PFSK-1 (cell line): Measurements from ENCODE around the gene ZEB1.

ENCODE experiments used
- FOXP2 ChIP-seq: optimal IDR thresholded peaks from 2 replicates; pipeline ENCODE3; 2011; ENCODE audit warnings: borderline replicate concordance, control low read depth, inconsistent platforms; ENCODE audit not compliant: insufficient read depth; ENCODE audit errors: extremely low read length, extremely low read depth
- POLR2AphosphoS5 ChIP-seq: IDR thresholded peaks from 2 replicates; pipeline ENCODE4 v1.6.1; 2012; ENCODE audit warnings: low read depth, mild to moderate bottlenecking, control low read depth, low read length, moderate library complexity
- SIN3A ChIP-seq: IDR thresholded peaks from 2 replicates; pipeline ENCODE4 v1.6.1; 2012; ENCODE audit warnings: mild to moderate bottlenecking, low read length, moderate library complexity, borderline replicate concordance; ENCODE audit not compliant: insufficient read depth
- TAF1 ChIP-seq: IDR thresholded peaks from 2 replicates; pipeline ENCODE4 v1.6.1; 2012; ENCODE audit warnings: low read length, control low read depth, borderline replicate concordance; ENCODE audit not compliant: insufficient read depth
- TF ChIP-seq, protein P1 (sequence below), 2 experiments: IDR thresholded peaks; 2 replicates each; pipeline versions ENCODE4 v1.6.1 to v1.8.0; 2011 to 2012; ENCODE audit warnings: low read depth in 2 of 2, low read length in 2 of 2, control low read depth in 1 of 2, inconsistent platforms in 1 of 2, mild to moderate bottlenecking in 1 of 2, moderate library complexity in 1 of 2; ENCODE audit not compliant: insufficient read depth in 1 of 2

DNA sequence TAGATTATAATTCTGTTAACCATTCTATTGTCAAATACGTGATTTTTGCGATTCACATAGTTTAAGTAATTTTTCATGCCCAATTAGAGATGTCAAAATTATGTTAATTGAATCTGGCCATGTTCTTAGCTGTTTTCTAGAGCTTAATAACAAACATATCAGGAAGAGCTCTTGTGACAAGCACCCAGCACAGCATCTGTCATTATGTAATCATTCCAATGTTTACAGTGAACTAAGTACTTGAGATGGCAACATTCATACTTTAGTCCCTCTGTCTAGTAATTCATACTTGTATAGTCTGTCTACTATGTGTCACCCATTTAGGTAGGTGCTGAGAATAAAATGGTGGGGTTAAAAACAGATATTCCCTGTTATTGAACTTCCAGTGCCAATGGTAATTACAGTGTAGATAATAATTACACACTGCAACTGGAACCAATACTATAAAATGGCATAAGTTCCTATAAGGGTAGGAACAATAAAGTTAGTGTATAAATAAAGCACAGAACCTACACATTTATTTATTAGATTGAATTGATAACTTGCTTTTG is 55.2 kb downstream of the ZEB1 start:
- TF ChIP-seq POLR2AphosphoS5, result no peak
- TF ChIP-seq TAF1, result no peak
- TF ChIP-seq, protein P1, sequence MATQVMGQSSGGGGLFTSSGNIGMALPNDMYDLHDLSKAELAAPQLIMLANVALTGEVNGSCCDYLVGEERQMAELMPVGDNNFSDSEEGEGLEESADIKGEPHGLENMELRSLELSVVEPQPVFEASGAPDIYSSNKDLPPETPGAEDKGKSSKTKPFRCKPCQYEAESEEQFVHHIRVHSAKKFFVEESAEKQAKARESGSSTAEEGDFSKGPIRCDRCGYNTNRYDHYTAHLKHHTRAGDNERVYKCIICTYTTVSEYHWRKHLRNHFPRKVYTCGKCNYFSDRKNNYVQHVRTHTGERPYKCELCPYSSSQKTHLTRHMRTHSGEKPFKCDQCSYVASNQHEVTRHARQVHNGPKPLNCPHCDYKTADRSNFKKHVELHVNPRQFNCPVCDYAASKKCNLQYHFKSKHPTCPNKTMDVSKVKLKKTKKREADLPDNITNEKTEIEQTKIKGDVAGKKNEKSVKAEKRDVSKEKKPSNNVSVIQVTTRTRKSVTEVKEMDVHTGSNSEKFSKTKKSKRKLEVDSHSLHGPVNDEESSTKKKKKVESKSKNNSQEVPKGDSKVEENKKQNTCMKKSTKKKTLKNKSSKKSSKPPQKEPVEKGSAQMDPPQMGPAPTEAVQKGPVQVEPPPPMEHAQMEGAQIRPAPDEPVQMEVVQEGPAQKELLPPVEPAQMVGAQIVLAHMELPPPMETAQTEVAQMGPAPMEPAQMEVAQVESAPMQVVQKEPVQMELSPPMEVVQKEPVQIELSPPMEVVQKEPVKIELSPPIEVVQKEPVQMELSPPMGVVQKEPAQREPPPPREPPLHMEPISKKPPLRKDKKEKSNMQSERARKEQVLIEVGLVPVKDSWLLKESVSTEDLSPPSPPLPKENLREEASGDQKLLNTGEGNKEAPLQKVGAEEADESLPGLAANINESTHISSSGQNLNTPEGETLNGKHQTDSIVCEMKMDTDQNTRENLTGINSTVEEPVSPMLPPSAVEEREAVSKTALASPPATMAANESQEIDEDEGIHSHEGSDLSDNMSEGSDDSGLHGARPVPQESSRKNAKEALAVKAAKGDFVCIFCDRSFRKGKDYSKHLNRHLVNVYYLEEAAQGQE (IDR thresholded peaks at IDR 0.05; ENCODE audit: insufficient read depth in 1 of 2, low read depth in 2 of 2, low read length in 2 of 2), result no peak
- no peak for TF ChIP-seq FOXP2
- TF ChIP-seq SIN3A, result no peak
